Neural crest cell (in vitro differentiated cells): ENCODE data around the gene POU2F3. TPM values are rescaled to one million over a fixed set of nuclear protein-coding genes. Genes with fewer than 3 reads are reported as not detected.
A peak's percentile ranks its signal among the peaks of the same experiment; 100 is the strongest.

ENCODE experiments used
- DNase-seq: peaks from one replicate; pipeline ENCODE4 v3.0.0; 2021; ENCODE audit warnings: low read depth, mixed read lengths, low spot score
- H3K27ac Mint-ChIP-seq: one replicate; pipeline ENCODE4 v1.8.0; 2021; ENCODE audit warnings: mild to moderate bottlenecking, mixed read lengths; ENCODE audit not compliant: unreplicated experiment
- H3K27me3 Mint-ChIP-seq: 2 replicates; pipeline ENCODE4 v1.8.0; 2021; ENCODE audit warnings: low read depth, mild to moderate bottlenecking, mixed read lengths
- H3K36me3 Mint-ChIP-seq: 2 replicates; pipeline ENCODE4 v1.8.0; 2021; ENCODE audit warnings: low read depth, mild to moderate bottlenecking, mixed read lengths
- H3K4me1 Mint-ChIP-seq: 2 replicates; pipeline ENCODE4 v1.8.0; 2021; ENCODE audit warnings: mixed read lengths
- H3K4me3 Mint-ChIP-seq: one replicate; pipeline ENCODE4 v1.8.0; 2021; ENCODE audit warnings: mild to moderate bottlenecking, mixed read lengths
- H3K9me3 Mint-ChIP-seq: 2 replicates; pipeline ENCODE4 v1.8.0; 2021; ENCODE audit warnings: mixed read lengths
- long read RNA-seq: library from polyadenylated mRNA; unstranded; transcript quantifications from one replicate; pipeline ENCODE4 v2.0.0, GENCODE V29; 2020
- total RNA-seq: library from RNA; stranded (reverse); gene quantifications from 2 replicates; pipeline ENCODE4 v1.2.1, GENCODE V29; 2021
- TF ChIP-seq, protein P1 (sequence below): fragments of 200-600 bp; sonication (generic); conservative IDR thresholded peaks from 2 replicates; pipeline ENCODE4 v1.5.0; 2021; ENCODE audit warnings: antibody characterized with exemption, mild to moderate bottlenecking

The POU2F3 gene
- not detected in 2 replicates for total RNA-seq
- long read RNA-seq: 0 reads

- Mint-ChIP-seq H3K4me3 (no peak within 1 kb of the TSS), H3K9me3 (no peaks in the 10 kb centered on the region), H3K4me1 (peaks cover 5% of the 10 kb centered on the region), H3K27me3 (peaks cover 92% of the 10 kb centered on the region), H3K27ac (no peak within 1 kb of the TSS), H3K36me3 (no peaks in the 10 kb centered on the region)
- DNase-seq: no peak
- TF ChIP-seq, protein P1, sequence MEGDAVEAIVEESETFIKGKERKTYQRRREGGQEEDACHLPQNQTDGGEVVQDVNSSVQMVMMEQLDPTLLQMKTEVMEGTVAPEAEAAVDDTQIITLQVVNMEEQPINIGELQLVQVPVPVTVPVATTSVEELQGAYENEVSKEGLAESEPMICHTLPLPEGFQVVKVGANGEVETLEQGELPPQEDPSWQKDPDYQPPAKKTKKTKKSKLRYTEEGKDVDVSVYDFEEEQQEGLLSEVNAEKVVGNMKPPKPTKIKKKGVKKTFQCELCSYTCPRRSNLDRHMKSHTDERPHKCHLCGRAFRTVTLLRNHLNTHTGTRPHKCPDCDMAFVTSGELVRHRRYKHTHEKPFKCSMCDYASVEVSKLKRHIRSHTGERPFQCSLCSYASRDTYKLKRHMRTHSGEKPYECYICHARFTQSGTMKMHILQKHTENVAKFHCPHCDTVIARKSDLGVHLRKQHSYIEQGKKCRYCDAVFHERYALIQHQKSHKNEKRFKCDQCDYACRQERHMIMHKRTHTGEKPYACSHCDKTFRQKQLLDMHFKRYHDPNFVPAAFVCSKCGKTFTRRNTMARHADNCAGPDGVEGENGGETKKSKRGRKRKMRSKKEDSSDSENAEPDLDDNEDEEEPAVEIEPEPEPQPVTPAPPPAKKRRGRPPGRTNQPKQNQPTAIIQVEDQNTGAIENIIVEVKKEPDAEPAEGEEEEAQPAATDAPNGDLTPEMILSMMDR: no peak
Observed at GRCh38 chr11:120239713-120240640, at the start of gene POU2F3. TSS of gene POU2F3 (plus strand) at chr11:120240140. CDS start at chr11:120240344, 204 bp downstream.

- Mint-ChIP-seq H3K36me3 (no peaks in the 10 kb centered on the region), H3K9me3 (no peaks in the 10 kb centered on the region), H3K27me3 (peaks cover 3% of the 10 kb centered on the region), H3K4me1 (peaks cover 48% of the 10 kb centered on the region), H3K27ac (no peak overlapping the region), H3K4me3 (no peak overlapping the region)
- no peak for DNase-seq
- TF ChIP-seq, protein P1: no peak
Observed at GRCh38 chr11:120191058-120191457, 48.9 kb upstream of the POU2F3 start.

GRCh38 chr11:120192831-120193625 is 46.9 kb upstream of the POU2F3 start:
- Mint-ChIP-seq H3K4me3 (no peak overlapping the region), H3K9me3 (no peaks in the 10 kb centered on the region), H3K36me3 (no peaks in the 10 kb centered on the region), H3K4me1 (peaks cover 46% of the 10 kb centered on the region), H3K27ac (no peak overlapping the region), H3K27me3 (peaks cover 6% of the 10 kb centered on the region)
- TF ChIP-seq, protein P1: no peak
- no peak for DNase-seq

DNA sequence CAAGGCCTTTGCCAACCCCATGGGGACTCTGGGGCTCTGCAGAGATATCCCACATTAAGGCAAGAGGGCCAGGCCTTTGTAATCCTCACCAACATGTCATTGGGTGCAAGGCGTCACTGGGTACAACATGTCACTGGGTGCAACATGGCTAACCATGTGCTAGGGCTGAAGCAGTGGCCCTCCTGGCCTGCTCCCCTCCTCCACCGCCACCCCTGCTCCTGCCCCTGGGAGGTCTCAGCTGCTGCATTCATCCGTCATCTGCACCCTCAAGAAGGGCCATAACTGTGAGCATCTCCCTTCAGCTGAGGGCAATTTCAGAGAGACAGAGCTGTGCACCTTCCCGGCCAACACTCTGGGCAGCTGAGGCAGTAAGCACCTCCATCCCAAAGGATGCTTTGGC is 45.8 kb upstream of the POU2F3 start:
- H3K4me3 Mint-ChIP-seq: no peak overlapping the region
- H3K4me1 Mint-ChIP-seq: peaks cover 47% of the 10 kb centered on the region
- DNase-seq: no peak
- no peak overlapping the region for H3K27ac Mint-ChIP-seq
- no peaks in the 10 kb centered on the region for H3K9me3 Mint-ChIP-seq
- no peaks in the 10 kb centered on the region for H3K36me3 Mint-ChIP-seq
- peaks cover 6% of the 10 kb centered on the region for H3K27me3 Mint-ChIP-seq
- TF ChIP-seq, protein P1: no peak

DNA sequence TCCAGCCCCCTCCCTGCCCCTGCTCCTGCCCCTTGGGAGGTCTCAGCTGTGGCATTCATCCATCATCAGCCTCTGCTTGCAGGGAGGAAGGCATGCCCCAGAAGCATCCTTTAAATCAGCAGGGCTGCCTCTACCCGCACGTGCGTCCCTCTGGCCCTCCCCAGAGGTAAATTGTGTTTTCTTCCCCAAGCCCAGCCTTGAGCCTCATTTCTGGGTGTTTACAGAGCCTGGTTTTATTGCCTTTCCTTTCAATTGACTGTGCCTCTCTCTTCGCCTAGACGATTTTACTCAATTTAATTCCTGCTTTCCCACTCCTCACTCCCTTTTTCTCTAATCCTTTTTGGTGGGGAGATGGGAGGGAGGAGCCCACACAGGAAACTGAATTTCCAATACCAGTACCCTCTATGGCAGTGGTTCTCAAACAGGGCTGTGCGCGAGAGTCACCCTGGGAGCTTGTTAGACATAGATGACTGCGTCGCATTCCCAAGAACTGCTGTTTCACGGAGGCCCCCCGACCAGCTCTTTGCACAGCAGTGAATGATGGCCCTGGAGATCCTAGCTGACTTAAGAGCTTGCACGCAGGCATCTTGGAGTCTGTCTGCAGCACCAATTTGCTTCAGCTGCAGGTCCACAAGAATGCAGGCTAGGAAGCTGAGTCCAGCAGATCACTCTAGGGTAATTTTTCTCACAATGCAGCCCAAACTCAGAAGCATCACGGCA is 44.2 kb upstream of the POU2F3 start:
- TF ChIP-seq, protein P1: no peak
- peak overlapping the region; percentile 64 for H3K4me3 Mint-ChIP-seq
- peaks cover 8% of the 10 kb centered on the region for H3K27me3 Mint-ChIP-seq
- DNase-seq: no peak
- no peaks in the 10 kb centered on the region for H3K9me3 Mint-ChIP-seq
- H3K27ac Mint-ChIP-seq: no peak overlapping the region
- no peaks in the 10 kb centered on the region for H3K36me3 Mint-ChIP-seq
- H3K4me1 Mint-ChIP-seq: peaks cover 46% of the 10 kb centered on the region
